PFSK-1 (cell line): Measurements from ENCODE around the gene DPH1.

ENCODE experiments used
- FOXP2 ChIP-seq: optimal IDR thresholded peaks from 2 replicates; pipeline ENCODE3; 2011; ENCODE audit warnings: borderline replicate concordance, control low read depth, inconsistent platforms; ENCODE audit not compliant: insufficient read depth; ENCODE audit errors: extremely low read length, extremely low read depth
- POLR2AphosphoS5 ChIP-seq: IDR thresholded peaks from 2 replicates; pipeline ENCODE4 v1.6.1; 2012; ENCODE audit warnings: low read depth, mild to moderate bottlenecking, control low read depth, low read length, moderate library complexity
- SIN3A ChIP-seq: IDR thresholded peaks from 2 replicates; pipeline ENCODE4 v1.6.1; 2012; ENCODE audit warnings: mild to moderate bottlenecking, low read length, moderate library complexity, borderline replicate concordance; ENCODE audit not compliant: insufficient read depth
- TAF1 ChIP-seq: IDR thresholded peaks from 2 replicates; pipeline ENCODE4 v1.6.1; 2012; ENCODE audit warnings: low read length, control low read depth, borderline replicate concordance; ENCODE audit not compliant: insufficient read depth
- TF ChIP-seq, protein P1 (sequence below), 2 experiments: IDR thresholded peaks; 2 replicates each; pipeline versions ENCODE4 v1.6.1 to v1.8.0; 2011 to 2012; ENCODE audit warnings: low read depth in 2 of 2, low read length in 2 of 2, control low read depth in 1 of 2, inconsistent platforms in 1 of 2, mild to moderate bottlenecking in 1 of 2, moderate library complexity in 1 of 2; ENCODE audit not compliant: insufficient read depth in 1 of 2

DPH1 gene

GRCh38 chr17:2076087-2076984 is 46.4 kb downstream of the DPH1 start:
- TF ChIP-seq, protein P1, sequence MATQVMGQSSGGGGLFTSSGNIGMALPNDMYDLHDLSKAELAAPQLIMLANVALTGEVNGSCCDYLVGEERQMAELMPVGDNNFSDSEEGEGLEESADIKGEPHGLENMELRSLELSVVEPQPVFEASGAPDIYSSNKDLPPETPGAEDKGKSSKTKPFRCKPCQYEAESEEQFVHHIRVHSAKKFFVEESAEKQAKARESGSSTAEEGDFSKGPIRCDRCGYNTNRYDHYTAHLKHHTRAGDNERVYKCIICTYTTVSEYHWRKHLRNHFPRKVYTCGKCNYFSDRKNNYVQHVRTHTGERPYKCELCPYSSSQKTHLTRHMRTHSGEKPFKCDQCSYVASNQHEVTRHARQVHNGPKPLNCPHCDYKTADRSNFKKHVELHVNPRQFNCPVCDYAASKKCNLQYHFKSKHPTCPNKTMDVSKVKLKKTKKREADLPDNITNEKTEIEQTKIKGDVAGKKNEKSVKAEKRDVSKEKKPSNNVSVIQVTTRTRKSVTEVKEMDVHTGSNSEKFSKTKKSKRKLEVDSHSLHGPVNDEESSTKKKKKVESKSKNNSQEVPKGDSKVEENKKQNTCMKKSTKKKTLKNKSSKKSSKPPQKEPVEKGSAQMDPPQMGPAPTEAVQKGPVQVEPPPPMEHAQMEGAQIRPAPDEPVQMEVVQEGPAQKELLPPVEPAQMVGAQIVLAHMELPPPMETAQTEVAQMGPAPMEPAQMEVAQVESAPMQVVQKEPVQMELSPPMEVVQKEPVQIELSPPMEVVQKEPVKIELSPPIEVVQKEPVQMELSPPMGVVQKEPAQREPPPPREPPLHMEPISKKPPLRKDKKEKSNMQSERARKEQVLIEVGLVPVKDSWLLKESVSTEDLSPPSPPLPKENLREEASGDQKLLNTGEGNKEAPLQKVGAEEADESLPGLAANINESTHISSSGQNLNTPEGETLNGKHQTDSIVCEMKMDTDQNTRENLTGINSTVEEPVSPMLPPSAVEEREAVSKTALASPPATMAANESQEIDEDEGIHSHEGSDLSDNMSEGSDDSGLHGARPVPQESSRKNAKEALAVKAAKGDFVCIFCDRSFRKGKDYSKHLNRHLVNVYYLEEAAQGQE (IDR thresholded peaks at IDR 0.05; ENCODE audit: insufficient read depth in 1 of 2, low read depth in 2 of 2, low read length in 2 of 2), result 0 out of 4 replicates have a peak, but pooled peaks of 1 of the 2 experiments have one; percentile 21
- no peak for TF ChIP-seq FOXP2
- TF ChIP-seq POLR2AphosphoS5, result no peak
- TF ChIP-seq TAF1, result no peak
- no peak for TF ChIP-seq SIN3A

- TF ChIP-seq TAF1 (no peak), SIN3A (no peak), FOXP2 (no peak), POLR2AphosphoS5 (no peak)
- TF ChIP-seq, protein P1 (IDR thresholded peaks at IDR 0.05; ENCODE audit: insufficient read depth in 1 of 2, low read depth in 2 of 2, low read length in 2 of 2), result no peak
These were observed 47.1 kb downstream of the DPH1 start for GRCh38 chr17:2077040-2077439.

DNA sequence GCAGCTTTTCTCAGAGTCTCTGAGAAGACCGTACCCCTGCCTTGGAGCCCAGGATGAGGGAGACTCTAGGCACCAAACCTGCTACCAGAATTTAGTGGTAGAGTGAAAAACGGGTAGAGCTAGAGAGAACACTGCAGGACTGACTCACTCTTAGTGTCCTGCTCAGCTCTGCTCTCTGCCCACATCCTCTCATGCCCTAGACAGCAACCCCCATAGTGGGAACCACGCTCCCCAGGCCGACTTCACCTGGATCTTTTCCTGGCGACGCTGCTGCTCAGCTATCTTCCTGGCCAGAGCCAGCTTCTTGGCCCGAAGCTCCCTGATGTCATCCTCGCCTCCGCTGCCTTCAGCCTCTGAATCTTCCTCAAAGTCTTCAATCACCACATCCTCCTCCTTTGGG is 51.6 kb downstream of the DPH1 start:
- TF ChIP-seq FOXP2, result peak; percentile 18
- TF ChIP-seq POLR2AphosphoS5, result no peak

- TF ChIP-seq FOXP2, result no peak
- TF ChIP-seq, protein P1 (IDR thresholded peaks at IDR 0.05; ENCODE audit: insufficient read depth in 1 of 2, low read depth in 2 of 2, low read length in 2 of 2), result no peak
- no peak for TF ChIP-seq POLR2AphosphoS5
- no peak for TF ChIP-seq TAF1
- TF ChIP-seq SIN3A, result no peak
These were observed 52.2 kb downstream of the DPH1 start for GRCh38 chr17:2082003-2082781.

DNA sequence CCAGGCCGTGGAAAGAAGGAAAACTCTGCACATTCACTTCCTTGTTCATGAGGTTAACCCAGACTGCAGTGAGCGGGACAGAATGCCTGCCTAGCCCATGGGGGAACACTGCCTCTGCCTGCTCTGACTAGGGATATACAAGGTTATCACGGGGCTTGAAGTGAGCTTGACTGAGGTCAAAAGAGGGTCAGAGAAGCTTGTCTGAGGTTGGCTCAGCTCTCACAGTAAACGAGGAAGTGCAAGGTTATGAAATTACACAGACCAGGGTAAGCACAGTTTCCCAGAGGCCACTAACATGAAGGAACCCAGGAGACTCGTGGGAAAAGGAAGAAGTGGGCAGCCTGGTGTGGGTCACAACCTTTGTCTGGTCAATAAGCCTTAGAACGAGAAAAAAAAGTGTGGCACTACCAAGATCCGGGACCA is 53.7 kb downstream of the DPH1 start:
- TF ChIP-seq TAF1 (no peak), FOXP2 (no peak), SIN3A (no peak), POLR2AphosphoS5 (no peak)
- TF ChIP-seq, protein P1 (IDR thresholded peaks at IDR 0.05; ENCODE audit: insufficient read depth in 1 of 2, low read depth in 2 of 2, low read length in 2 of 2), result no peak
